OCI-LY1 (cell line): ENCODE measurements around the gene TSPYL1.

Source experiments
- CTCF ChIP-seq: fragments of 200-600 bp; sonication (generic), shearing (Covaris generic); IDR thresholded peaks from 2 replicates; pipeline ENCODE4 v1.5.1; 2017; ENCODE audit warnings: mild to moderate bottlenecking, antibody characterized with exemption, low read length, moderate library complexity, mixed read lengths
- EZH2 ChIP-seq: fragments of 200-600 bp; sonication (generic), shearing (Covaris generic); IDR thresholded peaks from 2 replicates; pipeline ENCODE4 v1.8.0; 2017; ENCODE audit warnings: borderline replicate concordance, mixed run types, mild to moderate bottlenecking, antibody characterized with exemption, low read length, moderate library complexity, mixed read lengths

GRCh38 chr6:116291701-116292396, 12.1 kb upstream of the TSPYL1 start:
- TF ChIP-seq CTCF (no peak), EZH2 (no peak)
